ENCODE data around the gene RABGAP1L. TPM values are rescaled to one million over a fixed set of nuclear protein-coding genes. Genes with fewer than 3 reads are reported as not detected.
"Not testable (repeated sequence)": the region's sequence is repeated elsewhere in the genome, so short reads cannot be mapped to it uniquely, and the experiment has no call there.

The RABGAP1L gene
- polyA plus RNA-seq, 3 donors, result 23.9 to 38.1 (median 27.8) TPM

GRCh38 chr1:174656409-174657059 lies 497.2 kb downstream of the RABGAP1L start:
- no peak for DNase-seq

- DNase-seq, result no peak
Measured at GRCh38 chr1:174657411-174657810, 498.1 kb downstream of the RABGAP1L start.

GRCh38 chr1:174657893-174658292 lies 498.6 kb downstream of the RABGAP1L start:
- DNase-seq, result no peak

GRCh38 chr1:174659823-174660222 lies 500.5 kb downstream of the RABGAP1L start:
- DNase-seq, result no peak

GRCh38 chr1:174660476-174660875 lies 501.2 kb downstream of the RABGAP1L start:
- no peak for DNase-seq

- DNase-seq, result no peak
Measured at GRCh38 chr1:174663358-174663757, 504.0 kb downstream of the RABGAP1L start.

GRCh38 chr1:174666248-174666647 lies 506.9 kb downstream of the RABGAP1L start:
- no peak for DNase-seq

GRCh38 chr1:174671826-174672225 lies 512.5 kb downstream of the RABGAP1L start:
- DNase-seq, result no peak

- no peak for DNase-seq
Measured at GRCh38 chr1:174676856-174677255, 517.5 kb downstream of the RABGAP1L start.

GRCh38 chr1:174678657-174679056 lies 519.3 kb downstream of the RABGAP1L start:
- no peak for DNase-seq

- no peak for DNase-seq
Measured at GRCh38 chr1:174680101-174680500, 520.8 kb downstream of the RABGAP1L start.

- peak; percentile 28 for DNase-seq
Measured at GRCh38 chr1:174682419-174683008, 523.2 kb downstream of the RABGAP1L start.

GRCh38 chr1:174686213-174686612 lies 526.9 kb downstream of the RABGAP1L start:
- no peak for DNase-seq

- no peak for DNase-seq
Measured at GRCh38 chr1:174689524-174689923, 530.2 kb downstream of the RABGAP1L start.

GRCh38 chr1:174690266-174690665 lies 530.9 kb downstream of the RABGAP1L start:
- DNase-seq, result no peak

- no peak for DNase-seq
Measured at GRCh38 chr1:174692313-174692712, 533.0 kb downstream of the RABGAP1L start.

- no peak for DNase-seq
Measured at GRCh38 chr1:174693085-174693484, 533.8 kb downstream of the RABGAP1L start.

GRCh38 chr1:174693539-174693938 lies 534.2 kb downstream of the RABGAP1L start:
- not testable (repeated sequence) for DNase-seq

- no peak for DNase-seq
Measured at GRCh38 chr1:174696026-174696821, 536.9 kb downstream of the RABGAP1L start.

GRCh38 chr1:174700314-174700713 lies 541.0 kb downstream of the RABGAP1L start:
- DNase-seq, result no peak

GRCh38 chr1:174700775-174701174 lies 541.5 kb downstream of the RABGAP1L start:
- DNase-seq, result no peak

GRCh38 chr1:174701565-174701964 lies 542.2 kb downstream of the RABGAP1L start:
- DNase-seq, result no peak

- peak; percentile 7 for DNase-seq
Measured at GRCh38 chr1:174702011-174702410, 542.7 kb downstream of the RABGAP1L start.

All from renal pelvis (tissue), 4 donors.